Measurements from ENCODE around the gene PPP2R5C.

Gene PPP2R5C

DNA sequence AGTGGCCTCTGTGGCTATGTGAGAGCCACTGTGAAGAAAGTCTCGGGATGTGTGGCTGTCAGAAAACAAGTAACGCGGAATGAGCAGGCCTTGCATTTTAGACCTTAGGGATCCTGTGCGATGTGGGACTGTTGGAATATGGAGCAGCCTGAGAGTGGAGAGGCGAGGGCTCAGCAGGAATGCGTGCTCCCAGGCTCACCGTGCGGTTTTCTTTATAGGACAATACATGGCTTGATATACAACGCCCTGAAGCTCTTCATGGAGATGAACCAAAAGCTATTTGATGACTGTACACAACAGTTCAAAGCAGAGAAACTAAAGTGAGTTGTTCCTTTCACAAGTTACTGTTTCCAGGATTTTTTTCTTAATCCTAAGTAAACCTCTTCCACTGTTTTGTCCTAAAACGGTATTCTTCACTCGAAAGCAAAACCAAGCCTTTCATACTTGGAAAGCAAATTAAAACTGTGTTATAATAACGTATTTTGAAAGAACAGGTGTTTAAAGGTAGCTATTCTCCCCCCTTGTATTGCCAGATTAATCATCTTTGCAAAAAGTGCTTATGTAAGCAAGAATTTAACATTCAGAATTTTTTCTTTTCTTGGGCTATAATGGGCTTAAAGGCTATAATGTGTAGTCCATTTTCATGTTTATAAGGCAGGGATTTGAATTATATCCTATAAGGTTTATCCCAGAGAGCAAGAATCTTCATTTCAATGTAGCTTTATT lies 148.0 kb downstream of the PPP2R5C start:
- Histone ChIP-seq H3K27ac (ENCODE audit: extremely low read depth, low read depth, low read length) (no peak overlapping the region), H3K9me3 (ENCODE audit: control insufficient read depth, insufficient read depth, low read depth, low read length) (no peaks in the 10 kb centered on the region), H3K4me1 (ENCODE audit: control insufficient read depth, insufficient read depth, low read length) (no peaks in the 10 kb centered on the region), H3K4me3 (ENCODE audit: low read depth, low read length) (no peak overlapping the region), H3K36me3 (ENCODE audit: control insufficient read depth in 2 of 2, insufficient read depth in 1 of 2, low read length in 2 of 2) (peaks cover 13 to 71% of the 10 kb centered on the region in 2 experiments)
- TF ChIP-seq SCRT1 (tag by site-specific recombination; IDR thresholded peaks at IDR 0.05; ENCODE audit: borderline replicate concordance): no peak
- no peak for TF ChIP-seq ZNF626 (tag by site-specific recombination; IDR thresholded peaks at IDR 0.05)
- TF ChIP-seq OSR2 (tag by site-specific recombination; IDR thresholded peaks at IDR 0.05): no peak
- TF ChIP-seq, protein P1, sequence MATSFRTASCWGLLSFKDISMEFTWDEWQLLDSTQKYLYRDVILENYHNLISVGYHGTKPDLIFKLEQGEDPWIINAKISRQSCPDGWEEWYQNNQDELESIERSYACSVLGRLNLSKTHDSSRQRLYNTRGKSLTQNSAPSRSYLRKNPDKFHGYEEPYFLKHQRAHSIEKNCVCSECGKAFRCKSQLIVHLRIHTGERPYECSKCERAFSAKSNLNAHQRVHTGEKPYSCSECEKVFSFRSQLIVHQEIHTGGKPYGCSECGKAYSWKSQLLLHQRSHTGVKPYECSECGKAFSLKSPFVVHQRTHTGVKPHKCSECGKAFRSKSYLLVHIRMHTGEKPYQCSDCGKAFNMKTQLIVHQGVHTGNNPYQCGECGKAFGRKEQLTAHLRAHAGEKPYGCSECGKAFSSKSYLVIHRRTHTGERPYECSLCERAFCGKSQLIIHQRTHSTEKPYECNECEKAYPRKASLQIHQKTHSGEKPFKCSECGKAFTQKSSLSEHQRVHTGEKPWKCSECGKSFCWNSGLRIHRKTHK (tag by site-specific recombination; IDR thresholded peaks at IDR 0.05): no peak
- no peak for TF ChIP-seq TRIM28 (IDR thresholded peaks at IDR 0.05; ENCODE audit: borderline replicate concordance, low read length)
- no peak for TF ChIP-seq ZNF747 (tag by site-specific recombination; IDR thresholded peaks at IDR 0.05)
- TF ChIP-seq, protein P2, sequence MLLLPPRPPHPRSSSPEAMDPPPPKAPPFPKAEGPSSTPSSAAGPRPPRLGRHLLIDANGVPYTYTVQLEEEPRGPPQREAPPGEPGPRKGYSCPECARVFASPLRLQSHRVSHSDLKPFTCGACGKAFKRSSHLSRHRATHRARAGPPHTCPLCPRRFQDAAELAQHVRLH (tag by site-specific recombination; IDR thresholded peaks at IDR 0.05): no peak
- no peak for TF ChIP-seq ZNF10 (tag by site-specific recombination; IDR thresholded peaks at IDR 0.05)
- TF ChIP-seq, protein P3, sequence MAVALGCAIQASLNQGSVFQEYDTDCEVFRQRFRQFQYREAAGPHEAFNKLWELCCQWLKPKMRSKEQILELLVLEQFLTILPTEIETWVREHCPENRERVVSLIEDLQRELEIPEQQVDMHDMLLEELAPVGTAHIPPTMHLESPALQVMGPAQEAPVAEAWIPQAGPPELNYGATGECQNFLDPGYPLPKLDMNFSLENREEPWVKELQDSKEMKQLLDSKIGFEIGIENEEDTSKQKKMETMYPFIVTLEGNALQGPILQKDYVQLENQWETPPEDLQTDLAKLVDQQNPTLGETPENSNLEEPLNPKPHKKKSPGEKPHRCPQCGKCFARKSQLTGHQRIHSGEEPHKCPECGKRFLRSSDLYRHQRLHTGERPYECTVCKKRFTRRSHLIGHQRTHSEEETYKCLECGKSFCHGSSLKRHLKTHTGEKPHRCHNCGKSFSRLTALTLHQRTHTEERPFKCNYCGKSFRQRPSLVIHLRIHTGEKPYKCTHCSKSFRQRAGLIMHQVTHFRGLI (tag by site-specific recombination; IDR thresholded peaks at IDR 0.05): no peak
- TF ChIP-seq ZNF292 (tag by site-specific recombination; IDR thresholded peaks at IDR 0.05; ENCODE audit: borderline replicate concordance, low read depth): no peak
- TF ChIP-seq ZNF548 (tag by site-specific recombination; IDR thresholded peaks at IDR 0.05): no peak
- no peak for TF ChIP-seq ZNF843 (tag by site-specific recombination; IDR thresholded peaks at IDR 0.05)
- ChIA-PET CTCF (interaction anchor here (0.6 to 1.4 kb wide), 4 partner anchors 110 to 232 kb away, joined by 3 to 6 read pairs (median 3); no protein-coding TSS in a partner anchor), POLR2A (no interaction called here)

DNA sequence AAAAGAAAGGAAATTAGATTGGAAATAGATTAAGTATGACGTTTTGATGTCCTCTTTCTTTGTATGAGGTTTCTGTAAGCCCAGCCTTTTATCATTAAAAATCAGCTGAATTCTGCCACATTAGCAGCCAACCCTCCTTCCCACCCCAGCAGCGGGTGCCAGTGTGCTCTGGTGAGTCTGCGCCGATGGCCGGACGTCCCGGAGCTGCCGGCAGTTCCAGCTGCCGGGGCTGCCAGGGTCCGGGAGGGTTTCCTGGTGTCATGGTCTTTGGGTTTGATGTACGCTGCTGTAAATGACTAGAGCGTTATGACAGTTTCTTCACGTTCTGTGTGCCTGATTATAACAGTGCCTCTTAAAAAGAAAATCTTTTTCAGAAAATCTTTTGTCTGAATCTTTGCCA lies 151.3 kb downstream of the PPP2R5C start:
- Histone ChIP-seq H3K4me1 (ENCODE audit: control insufficient read depth, insufficient read depth, low read length) (no peaks in the 10 kb centered on the region), H3K9me3 (ENCODE audit: control insufficient read depth, insufficient read depth, low read depth, low read length) (no peaks in the 10 kb centered on the region), H3K36me3 (ENCODE audit: control insufficient read depth in 2 of 2, insufficient read depth in 1 of 2, low read length in 2 of 2) (peaks cover 8 to 50% of the 10 kb centered on the region in 2 experiments), H3K4me3 (ENCODE audit: low read depth, low read length) (no peak overlapping the region), H3K27ac (ENCODE audit: extremely low read depth, low read depth, low read length) (no peak overlapping the region)
- POLR2A ChIA-PET: no interaction called here
- TF ChIP-seq SCRT1 (tag by site-specific recombination; IDR thresholded peaks at IDR 0.05; ENCODE audit: borderline replicate concordance): no peak
- no peak for TF ChIP-seq ZNF211 (tag by site-specific recombination; IDR thresholded peaks at IDR 0.05; ENCODE audit: low read depth)
- no peak for TF ChIP-seq ZNF555 (tag by site-specific recombination; conservative IDR thresholded peaks at IDR 0.05)
- CTCF ChIA-PET: interaction anchor here (0.6 to 1.1 kb wide), 2 partner anchors 142 to 206 kb away, joined by 3 read pairs; no protein-coding TSS in a partner anchor

DNA sequence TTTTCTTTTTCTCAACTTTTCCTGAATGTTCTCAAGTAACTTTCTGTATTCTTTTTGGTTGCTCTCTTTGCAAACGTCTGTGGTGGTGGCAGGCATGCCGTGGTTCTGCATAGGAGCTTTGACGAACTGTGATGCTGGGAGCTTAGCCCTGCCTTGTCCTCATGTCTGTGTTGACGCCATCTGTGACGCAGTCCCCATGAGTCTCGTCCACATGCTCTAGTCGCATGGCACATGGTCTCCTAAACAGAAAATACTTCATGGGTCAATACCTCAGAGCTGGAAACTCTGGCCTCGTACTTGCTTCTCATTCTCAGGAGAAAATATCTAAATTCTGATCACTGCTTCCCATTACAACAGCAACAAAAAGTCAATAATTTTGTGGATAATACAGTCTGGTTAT lies 152.6 kb downstream of the PPP2R5C start:
- Histone ChIP-seq H3K4me1 (ENCODE audit: control insufficient read depth, insufficient read depth, low read length) (no peaks in the 10 kb centered on the region), H3K9me3 (ENCODE audit: control insufficient read depth, insufficient read depth, low read depth, low read length) (no peaks in the 10 kb centered on the region), H3K27ac (ENCODE audit: extremely low read depth, low read depth, low read length) (no peak overlapping the region), H3K36me3 (ENCODE audit: control insufficient read depth in 2 of 2, insufficient read depth in 1 of 2, low read length in 2 of 2) (peaks cover 5 to 40% of the 10 kb centered on the region in 2 experiments), H3K4me3 (ENCODE audit: low read depth, low read length) (no peak overlapping the region)
- TF ChIP-seq, protein P4, sequence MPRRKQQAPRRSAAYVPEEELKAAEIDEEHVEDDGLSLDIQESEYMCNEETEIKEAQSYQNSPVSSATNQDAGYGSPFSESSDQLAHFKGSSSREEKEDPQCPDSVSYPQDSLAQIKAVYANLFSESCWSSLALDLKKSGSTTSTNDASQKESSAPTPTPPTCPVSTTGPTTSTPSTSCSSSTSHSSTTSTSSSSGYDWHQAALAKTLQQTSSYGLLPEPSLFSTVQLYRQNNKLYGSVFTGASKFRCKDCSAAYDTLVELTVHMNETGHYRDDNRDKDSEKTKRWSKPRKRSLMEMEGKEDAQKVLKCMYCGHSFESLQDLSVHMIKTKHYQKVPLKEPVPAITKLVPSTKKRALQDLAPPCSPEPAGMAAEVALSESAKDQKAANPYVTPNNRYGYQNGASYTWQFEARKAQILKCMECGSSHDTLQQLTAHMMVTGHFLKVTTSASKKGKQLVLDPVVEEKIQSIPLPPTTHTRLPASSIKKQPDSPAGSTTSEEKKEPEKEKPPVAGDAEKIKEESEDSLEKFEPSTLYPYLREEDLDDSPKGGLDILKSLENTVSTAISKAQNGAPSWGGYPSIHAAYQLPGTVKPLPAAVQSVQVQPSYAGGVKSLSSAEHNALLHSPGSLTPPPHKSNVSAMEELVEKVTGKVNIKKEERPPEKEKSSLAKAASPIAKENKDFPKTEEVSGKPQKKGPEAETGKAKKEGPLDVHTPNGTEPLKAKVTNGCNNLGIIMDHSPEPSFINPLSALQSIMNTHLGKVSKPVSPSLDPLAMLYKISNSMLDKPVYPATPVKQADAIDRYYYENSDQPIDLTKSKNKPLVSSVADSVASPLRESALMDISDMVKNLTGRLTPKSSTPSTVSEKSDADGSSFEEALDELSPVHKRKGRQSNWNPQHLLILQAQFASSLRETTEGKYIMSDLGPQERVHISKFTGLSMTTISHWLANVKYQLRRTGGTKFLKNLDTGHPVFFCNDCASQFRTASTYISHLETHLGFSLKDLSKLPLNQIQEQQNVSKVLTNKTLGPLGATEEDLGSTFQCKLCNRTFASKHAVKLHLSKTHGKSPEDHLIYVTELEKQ (tag by site-specific recombination; IDR thresholded peaks at IDR 0.05; ENCODE audit: borderline replicate concordance): no peak
- no peak for TF ChIP-seq ZNF248 (tag by site-specific recombination; IDR thresholded peaks at IDR 0.05)
- TF ChIP-seq BCL11B (tag by site-specific recombination; IDR thresholded peaks at IDR 0.05; ENCODE audit: low read depth): no peak
- TF ChIP-seq ZNF544 (tag by site-specific recombination; IDR thresholded peaks at IDR 0.05): no peak
- no peak for TF ChIP-seq ZNF211 (tag by site-specific recombination; IDR thresholded peaks at IDR 0.05; ENCODE audit: low read depth)
- no peak for TF ChIP-seq MEIS1 (CRISPR knock-in tag; IDR thresholded peaks at IDR 0.05; ENCODE audit: borderline replicate concordance)
- no peak for TF ChIP-seq OSR2 (tag by site-specific recombination; IDR thresholded peaks at IDR 0.05)
- TF ChIP-seq, protein P1 (tag by site-specific recombination; IDR thresholded peaks at IDR 0.05): no peak
- TF ChIP-seq ZNF24 (tag by site-specific recombination; IDR thresholded peaks at IDR 0.05): no peak
- ChIA-PET CTCF (interaction anchor here (1.1 kb wide), 1 partner anchor 207 kb away, joined by 3 read pairs; no protein-coding TSS in a partner anchor), POLR2A (no interaction called here)

All from HEK293 (cell line).